Measurements from ENCODE around the gene TMEM130. TPM values are rescaled to one million over a fixed set of nuclear protein-coding genes. Genes with fewer than 3 reads are reported as not detected.

TMEM130 gene
- total RNA-seq, 4 donors from 2014 or later = 0.15 to 4.8 (median 1.2) TPM

- peaks cover 71% of the 10 kb centered on the region for H3K27me3 ChIP-seq
- 63 to 79% methylated on average over 2 of the region's 2 CpGs for whole genome bisulfite sequencing, 2 donors (ENCODE audit: low coverage in 1 of 2)
- H3K4me3 ChIP-seq = no peak overlapping the region
- no peak for ATAC-seq
- no peaks in the 10 kb centered on the region for H3K36me3 ChIP-seq
- TF ChIP-seq POLR2A (IDR thresholded peaks at IDR 0.05) (no peak), CTCF (IDR thresholded peaks at IDR 0.05) (no peak), POLR2AphosphoS5 (IDR thresholded peaks at IDR 0.05) (no peak), EP300 (IDR thresholded peaks at IDR 0.05) (no peak)
- H3K27ac ChIP-seq = no peak overlapping the region
- peaks cover 0 to 25% (median 4%) of the 10 kb centered on the region in 3 donors for H3K4me1 ChIP-seq
- H3K9me3 ChIP-seq = no peaks in the 10 kb centered on the region
Measured at GRCh38 chr7:98868450-98868849, 1.4 kb downstream of the TMEM130 start.

- Histone ChIP-seq H3K4me1 (peaks cover 0 to 25% (median 4%) of the 10 kb centered on the region in 3 donors), H3K36me3 (no peaks in the 10 kb centered on the region), H3K27me3 (peaks cover 68% of the 10 kb centered on the region), H3K9me3 (no peaks in the 10 kb centered on the region), H3K27ac (no peak overlapping the region), H3K4me3 (no peak overlapping the region)
- no peak for ATAC-seq
- no peak for TF ChIP-seq CTCF (IDR thresholded peaks at IDR 0.05)
- no peak for TF ChIP-seq POLR2AphosphoS5 (IDR thresholded peaks at IDR 0.05)
- no peak for TF ChIP-seq POLR2A (IDR thresholded peaks at IDR 0.05)
- TF ChIP-seq EP300 (IDR thresholded peaks at IDR 0.05) = no peak
- WGBS, 2 donors (ENCODE audit: low coverage in 1 of 2) = 79 to 90% methylated on average over 3 to 6 of the region's 7 CpGs
Measured at GRCh38 chr7:98866765-98867164, 3.0 kb downstream of the TMEM130 start.

- Histone ChIP-seq H3K27me3 (peaks cover 63% of the 10 kb centered on the region), H3K4me3 (no peak overlapping the region), H3K27ac (no peak overlapping the region), H3K9me3 (no peaks in the 10 kb centered on the region), H3K36me3 (no peaks in the 10 kb centered on the region), H3K4me1 (peaks cover 0 to 25% (median 4%) of the 10 kb centered on the region in 3 donors)
- WGBS, 2 donors (ENCODE audit: low coverage in 1 of 2) = 85 to 92% methylated on average over 11 to 12 of the region's 12 CpGs
- no peak for ATAC-seq
- TF ChIP-seq CTCF (IDR thresholded peaks at IDR 0.05) = no peak
- TF ChIP-seq POLR2AphosphoS5 (IDR thresholded peaks at IDR 0.05) = no peak
- TF ChIP-seq EP300 (IDR thresholded peaks at IDR 0.05) = no peak
- TF ChIP-seq POLR2A (IDR thresholded peaks at IDR 0.05) = no peak
Measured at GRCh38 chr7:98866351-98866750, 3.5 kb downstream of the TMEM130 start.

- Histone ChIP-seq H3K27me3 (peaks cover 55% of the 10 kb centered on the region), H3K4me3 (no peak overlapping the region), H3K9me3 (no peaks in the 10 kb centered on the region), H3K36me3 (no peaks in the 10 kb centered on the region), H3K27ac (no peak overlapping the region), H3K4me1 (peaks cover 0 to 13% (median 4%) of the 10 kb centered on the region in 3 donors)
- no peak for ATAC-seq
- TF ChIP-seq CTCF (IDR thresholded peaks at IDR 0.05) (no peak), POLR2AphosphoS5 (IDR thresholded peaks at IDR 0.05) (no peak), EP300 (IDR thresholded peaks at IDR 0.05) (no peak), POLR2A (IDR thresholded peaks at IDR 0.05) (no peak)
- 43 to 61% methylated on average over 4 to 8 of the region's 14 CpGs for WGBS, 2 donors (ENCODE audit: low coverage in 1 of 2)
Measured at GRCh38 chr7:98864731-98865453, 4.9 kb downstream of the TMEM130 start.

GRCh38 chr7:98863601-98864000 is 6.2 kb downstream of the TMEM130 start:
- WGBS, 2 donors (ENCODE audit: low coverage in 1 of 2) = 78 to 79% methylated on average over 2 of the region's 2 CpGs
- H3K27ac ChIP-seq = no peak overlapping the region
- TF ChIP-seq POLR2AphosphoS5 (IDR thresholded peaks at IDR 0.05) (no peak), CTCF (IDR thresholded peaks at IDR 0.05) (no peak), EP300 (IDR thresholded peaks at IDR 0.05) (no peak), POLR2A (IDR thresholded peaks at IDR 0.05) (no peak)
- H3K4me3 ChIP-seq = no peak overlapping the region
- H3K27me3 ChIP-seq = peaks cover 53% of the 10 kb centered on the region
- ATAC-seq = no peak
- H3K4me1 ChIP-seq = peaks cover 0 to 5% (median 0%) of the 10 kb centered on the region in 3 donors
- H3K36me3 ChIP-seq = no peaks in the 10 kb centered on the region
- H3K9me3 ChIP-seq = no peaks in the 10 kb centered on the region
